Caco-2 (cell line): ENCODE measurements around the gene GTPBP10. TPM values are rescaled to one million over a fixed set of nuclear protein-coding genes. Genes with fewer than 3 reads are reported as not detected.
A peak's percentile ranks its signal among the peaks of the same experiment; 100 is the strongest.

Experiments
- BruUV-seq: library from RNA; stranded (reverse); fragments of 400-500 nt; replicated peaks from 2 replicates; lab custom pipeline; 2021; lab: Mats Ljungman, UMichigan
- CTCF ChIA-PET: fragments of 300-600 bp; sonication (Branson Sonifier 250); formaldehyde crosslinking; loops from one replicate; lab custom pipeline; 2022; ENCODE audit warnings: antibody characterized with exemption; lab: Charles Lee
- POLR2A ChIA-PET: fragments of 300-600 bp; sonication (Branson Sonifier 250); formaldehyde crosslinking; loops from one replicate; lab custom pipeline; 2022; ENCODE audit warnings: antibody characterized with exemption; lab: Charles Lee
- DNase-seq, 2 experiments: peaks; one replicate each; pipeline versions ENCODE4 v3.0.0 to v3.0.0-alpha.2; 2020 to 2022
- H3K27me3 ChIP-seq: replicated peaks from 2 replicates; pipeline ENCODE4 v1.6.0; 2011; ENCODE audit warnings: low read length; ENCODE audit not compliant: control insufficient read depth, insufficient read depth
- H3K36me3 ChIP-seq: 2 replicates; pipeline ENCODE4 v1.5.1; 2011; ENCODE audit warnings: low read length; ENCODE audit not compliant: control insufficient read depth, insufficient read depth
- H3K4me1 ChIP-seq: fragments of 250-450 bp; sonication (Bioruptor Pico); 2 replicates; pipeline ENCODE4 v1.5.1; 2020; ENCODE audit warnings: mild to moderate bottlenecking
- H3K4me3 ChIP-seq: 2 replicates; pipeline ENCODE4 v1.5.1; 2011; ENCODE audit warnings: low read depth, mild to moderate bottlenecking, control low read depth, low read length
- H3K9me3 ChIP-seq: fragments of 250-450 bp; sonication (Bioruptor Pico); 2 replicates; pipeline ENCODE4 v1.5.1; 2020; ENCODE audit warnings: mild to moderate bottlenecking, moderate library complexity
- H3K27ac Mint-ChIP-seq: one replicate; pipeline ENCODE4 v1.8.0; 2022; ENCODE audit warnings: mixed read lengths; ENCODE audit not compliant: unreplicated experiment
- H3K27me3 Mint-ChIP-seq: one replicate; pipeline ENCODE4 v1.8.0; 2022; ENCODE audit warnings: mixed read lengths; ENCODE audit not compliant: insufficient read depth, unreplicated experiment
- H3K36me3 Mint-ChIP-seq: one replicate; pipeline ENCODE4 v1.8.0; 2022; ENCODE audit warnings: mild to moderate bottlenecking, mixed read lengths; ENCODE audit not compliant: insufficient read depth, unreplicated experiment
- H3K4me1 Mint-ChIP-seq: one replicate; pipeline ENCODE4 v1.8.0; 2022; ENCODE audit warnings: low read depth, mixed read lengths; ENCODE audit not compliant: unreplicated experiment
- H3K4me3 Mint-ChIP-seq: one replicate; pipeline ENCODE4 v1.8.0; 2022; ENCODE audit warnings: mild to moderate bottlenecking, moderate library complexity, mixed read lengths; ENCODE audit not compliant: unreplicated experiment
- H3K9me3 Mint-ChIP-seq: one replicate; pipeline ENCODE4 v1.8.0; 2022; ENCODE audit warnings: mixed read lengths; ENCODE audit not compliant: unreplicated experiment
- intact Hi-C: fragments of 100-400 bp; cut with micrococcal nuclease; formaldehyde crosslinking; loops from one replicate; pipeline ENCODE4 v1.10.0; 2022; ENCODE audit not compliant: unreplicated experiment
- total RNA-seq: library from RNA; stranded (reverse); gene quantifications from 2 replicates; pipeline ENCODE4 v1.2.3, GENCODE V29; 2022
- TF ChIP-seq, protein P1 (sequence below), 2 experiments: fragments of 200-600 bp in 1 of 2; IDR thresholded peaks; 1 replicate in 1 of 2; 2 replicates in 1 of 2; pipeline versions ENCODE4 v1.5.1 to v1.8.0; 2011 to 2022; ENCODE audit warnings: antibody characterized with exemption in 1 of 2, control low read depth in 1 of 2, inconsistent platforms in 1 of 2, low read depth in 1 of 2, low read length in 1 of 2, mild to moderate bottlenecking in 1 of 2, moderate library complexity in 1 of 2; ENCODE audit not compliant: insufficient read depth in 1 of 2, severe bottlenecking in 1 of 2, unreplicated experiment in 1 of 2

Gene GTPBP10
- total RNA-seq, 1 experiment from 2014 or later = 42.7 TPM

DNA sequence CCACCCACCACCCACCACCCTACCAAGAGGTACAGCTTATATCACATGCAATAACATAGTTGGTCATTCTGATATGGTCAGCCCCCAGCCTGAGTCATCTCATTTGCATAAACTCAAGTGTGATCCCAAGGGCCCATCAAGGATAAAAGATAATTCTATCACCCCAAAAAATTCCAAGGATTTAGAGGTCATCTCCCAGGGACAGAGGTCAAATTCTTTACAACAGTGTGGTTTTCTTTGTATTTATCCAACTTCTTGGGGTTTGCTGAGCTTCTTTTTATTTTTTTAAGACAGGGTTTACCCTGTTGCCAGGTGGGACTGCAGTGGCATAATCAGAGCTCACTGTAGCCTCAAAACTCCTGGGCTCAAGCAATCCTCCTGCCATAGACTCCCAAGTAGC, 9.4 kb upstream of the GTPBP10 start:
- no peak for DNase-seq
- H3K36me3 Mint-ChIP-seq = no peaks in the 10 kb centered on the region
- Histone ChIP-seq H3K4me1 (no peaks in the 10 kb centered on the region; the same call in 1 of the 2 replicates), H3K27me3 (no peaks in the 10 kb centered on the region), H3K36me3 (no peaks in the 10 kb centered on the region), H3K4me3 (no peak overlapping the region), H3K9me3 (peaks cover 5% of the 10 kb centered on the region)
- CTCF ChIA-PET = interaction anchor here (1.2 kb wide), 1 partner anchor 25 kb away, joined by 5 read pairs; no protein-coding TSS in a partner anchor
- peaks cover 5% of the 10 kb centered on the region for H3K27me3 Mint-ChIP-seq
- TF ChIP-seq, protein P1, sequence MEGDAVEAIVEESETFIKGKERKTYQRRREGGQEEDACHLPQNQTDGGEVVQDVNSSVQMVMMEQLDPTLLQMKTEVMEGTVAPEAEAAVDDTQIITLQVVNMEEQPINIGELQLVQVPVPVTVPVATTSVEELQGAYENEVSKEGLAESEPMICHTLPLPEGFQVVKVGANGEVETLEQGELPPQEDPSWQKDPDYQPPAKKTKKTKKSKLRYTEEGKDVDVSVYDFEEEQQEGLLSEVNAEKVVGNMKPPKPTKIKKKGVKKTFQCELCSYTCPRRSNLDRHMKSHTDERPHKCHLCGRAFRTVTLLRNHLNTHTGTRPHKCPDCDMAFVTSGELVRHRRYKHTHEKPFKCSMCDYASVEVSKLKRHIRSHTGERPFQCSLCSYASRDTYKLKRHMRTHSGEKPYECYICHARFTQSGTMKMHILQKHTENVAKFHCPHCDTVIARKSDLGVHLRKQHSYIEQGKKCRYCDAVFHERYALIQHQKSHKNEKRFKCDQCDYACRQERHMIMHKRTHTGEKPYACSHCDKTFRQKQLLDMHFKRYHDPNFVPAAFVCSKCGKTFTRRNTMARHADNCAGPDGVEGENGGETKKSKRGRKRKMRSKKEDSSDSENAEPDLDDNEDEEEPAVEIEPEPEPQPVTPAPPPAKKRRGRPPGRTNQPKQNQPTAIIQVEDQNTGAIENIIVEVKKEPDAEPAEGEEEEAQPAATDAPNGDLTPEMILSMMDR (IDR thresholded peaks at IDR 0.05; ENCODE audit: insufficient read depth in 1 of 2, low read depth in 1 of 2, low read length in 1 of 2, severe bottlenecking in 1 of 2, unreplicated experiment in 1 of 2) = no peak
- BruUV-seq = no TSS peak
- H3K9me3 Mint-ChIP-seq = no peaks in the 10 kb centered on the region
- H3K4me3 Mint-ChIP-seq = no peak overlapping the region
- peak overlapping the region; percentile 6 for H3K27ac Mint-ChIP-seq
- intact Hi-C loops = no loop called here
- H3K4me1 Mint-ChIP-seq = no peaks in the 10 kb centered on the region
- POLR2A ChIA-PET = no interaction called here

DNA sequence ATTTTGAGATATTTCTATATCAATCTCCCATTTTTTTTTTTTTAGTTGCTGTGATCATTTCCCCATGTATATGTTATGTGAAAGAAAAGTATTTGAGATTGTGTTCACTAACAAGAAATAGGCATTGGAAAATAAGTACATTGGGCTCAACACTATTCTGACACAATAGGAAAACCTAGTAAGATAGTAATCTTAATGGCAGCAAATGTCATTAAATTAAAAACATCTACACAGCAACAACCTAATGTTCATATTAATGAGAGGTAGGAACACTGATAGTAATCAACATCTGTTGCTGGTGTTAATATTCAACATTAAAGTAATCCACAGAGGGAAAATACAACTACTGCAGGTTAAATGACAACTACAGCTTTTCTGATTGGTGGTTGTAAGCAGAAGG, 1.5 kb upstream of the GTPBP10 start:
- DNase-seq = no peak
- Histone ChIP-seq H3K27me3 (no peaks in the 10 kb centered on the region), H3K4me1 (peaks cover 15% of the 10 kb centered on the region), H3K9me3 (no peaks in the 10 kb centered on the region), H3K36me3 (no peaks in the 10 kb centered on the region), H3K4me3 (no peak overlapping the region)
- Mint-ChIP-seq H3K4me3 (peak overlapping the region; percentile 86), H3K27me3 (no peaks in the 10 kb centered on the region), H3K9me3 (no peaks in the 10 kb centered on the region), H3K36me3 (peaks cover 6% of the 10 kb centered on the region), H3K4me1 (peaks cover 31% of the 10 kb centered on the region), H3K27ac (peak overlapping the region; percentile 94)
- BruUV-seq = no TSS peak
- ChIA-PET POLR2A (no interaction called here), CTCF (interaction anchor here (0.9 to 1.2 kb wide), 4 partner anchors 47 to 133 kb away, joined by 3 to 7 read pairs (median 6); partner anchors contain the start of genes CLDN12 and STEAP2)
- intact Hi-C loops = loop anchor here (5.0 kb wide), 1 partner anchor 193 kb away; the partner anchor contains the start of gene STEAP1
- TF ChIP-seq, protein P1 (IDR thresholded peaks at IDR 0.05; ENCODE audit: insufficient read depth in 1 of 2, low read depth in 1 of 2, low read length in 1 of 2, severe bottlenecking in 1 of 2, unreplicated experiment in 1 of 2) = no peak

DNA sequence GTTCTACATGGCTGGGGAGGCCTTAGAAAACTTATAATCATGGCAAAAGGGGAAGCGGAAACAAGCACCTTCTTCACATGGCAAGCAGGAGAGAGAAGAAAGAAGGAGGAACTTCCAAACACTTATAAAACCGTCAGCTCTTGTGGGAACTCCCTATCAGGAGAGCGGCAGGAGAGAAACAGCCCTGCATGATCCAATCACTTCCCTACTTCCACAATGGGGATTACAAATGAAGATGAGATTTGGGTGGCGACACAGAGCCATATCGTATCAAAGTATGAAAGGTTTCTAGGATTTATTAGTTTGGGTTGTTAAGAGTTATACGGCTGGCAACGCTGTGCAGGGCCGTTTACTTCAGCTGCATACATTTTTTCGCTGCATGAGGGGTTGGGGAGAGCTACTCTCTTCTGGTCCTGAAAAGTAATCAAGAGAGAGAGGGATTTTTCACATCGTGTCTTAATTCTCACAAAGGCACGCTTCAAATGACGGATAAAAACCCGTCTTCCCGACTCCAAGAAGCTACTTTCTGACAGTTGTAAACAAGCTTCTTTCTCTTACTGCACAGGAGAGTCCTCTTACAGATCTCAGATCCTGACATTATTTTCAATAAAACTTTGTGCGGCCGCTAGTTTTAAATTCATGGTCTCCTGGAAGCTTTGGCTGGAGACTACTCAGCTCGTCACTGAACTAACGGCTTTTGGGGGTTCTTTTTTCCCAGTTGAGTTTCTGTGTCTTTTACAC, 751 bp upstream of the GTPBP10 start:
- TF ChIP-seq, protein P1 (IDR thresholded peaks at IDR 0.05; ENCODE audit: insufficient read depth in 1 of 2, low read depth in 1 of 2, low read length in 1 of 2, severe bottlenecking in 1 of 2, unreplicated experiment in 1 of 2) = no peak
- Histone ChIP-seq H3K36me3 (no peaks in the 10 kb centered on the region), H3K27me3 (no peaks in the 10 kb centered on the region), H3K4me1 (peaks cover 15% of the 10 kb centered on the region), H3K4me3 (peak overlapping the region; percentile 86), H3K9me3 (no peaks in the 10 kb centered on the region)
- Mint-ChIP-seq H3K27me3 (no peaks in the 10 kb centered on the region), H3K9me3 (no peaks in the 10 kb centered on the region), H3K4me3 (peak overlapping the region; percentile 86), H3K4me1 (peaks cover 32% of the 10 kb centered on the region), H3K36me3 (peaks cover 6% of the 10 kb centered on the region), H3K27ac (peak overlapping the region; percentile 94)
- ChIA-PET CTCF (interaction anchor here (0.6 to 1.4 kb wide), 7 partner anchors 14 to 134 kb away, joined by 3 to 7 read pairs (median 4); partner anchors contain the start of genes CLDN12 and STEAP2), POLR2A (no interaction called here)
- intact Hi-C loops = loop anchor here (1.0 to 5.0 kb wide), 3 partner anchors 58 to 193 kb away; partner anchors contain the start of genes CLDN12 and STEAP1
- BruUV-seq = TSS peak; percentile 68
- peak in 1 of 2 experiments; percentile 20 for DNase-seq
